Spinal cord (tissue), 10 donors: ENCODE measurements around the gene TEX26. TPM values are rescaled to one million over a fixed set of nuclear protein-coding genes. Genes with fewer than 3 reads are reported as not detected.
A peak's percentile ranks its signal among the peaks of the same experiment; 100 is the strongest.

Experiments
- DNase-seq, 6 donors: peaks; one replicate each; pipeline versions ENCODE4 v3.0.0 to v3.0.0-alpha.2; 2013 to 2015; ENCODE audit warnings: low spot score in 6 of 6, low read depth in 4 of 6
- H3K27ac ChIP-seq: one replicate; pipeline ENCODE4 v1.5.1; 2013; ENCODE audit warnings: low read depth, low read length, control low read depth
- H3K27me3 ChIP-seq: one replicate; pipeline ENCODE4 v1.6.1; 2013; ENCODE audit warnings: low read length; ENCODE audit not compliant: control insufficient read depth, insufficient read depth
- H3K36me3 ChIP-seq: one replicate; pipeline ENCODE4 v1.6.1; 2013; ENCODE audit warnings: low read length; ENCODE audit not compliant: control insufficient read depth, insufficient read depth
- H3K4me1 ChIP-seq: one replicate; pipeline ENCODE4 v1.6.1; 2013; ENCODE audit warnings: low read length; ENCODE audit not compliant: control insufficient read depth, insufficient read depth
- H3K4me3 ChIP-seq: one replicate; pipeline ENCODE4 v1.5.1; 2013; ENCODE audit warnings: low read depth, low read length, control low read depth
- H3K9me3 ChIP-seq: one replicate; pipeline ENCODE4 v1.6.1; 2013; ENCODE audit warnings: low read length; ENCODE audit not compliant: control insufficient read depth, insufficient read depth
- WGBS: methylation state at CpG from one replicate; pipeline ENCODE4 v1.1.5; 2013; ENCODE audit warnings: missing lambda C conversion rate; ENCODE audit not compliant: insufficient coverage; 5-methylcytosine and 5-hydroxymethylcytosine counted together
- long read RNA-seq, 4 donors: transcript quantifications; one replicate each; lab custom pipeline, GENCODE V29; 2026
- polyA plus RNA-seq, 2 donors: library from polyadenylated mRNA; unstranded; fragments of 120-200 nt; gene quantifications; one replicate each; pipeline ENCODE4 v1.2.1, GENCODE V29; 2013; ENCODE audit not compliant: insufficient read length in 2 of 2
- total RNA-seq, 2 donors: library from RNA; depleted of rRNA in 1 of 2; stranded (reverse); fragments of 120-200 nt in 1 of 2; fragments of >200 nt in 1 of 2; gene quantifications; one replicate each; pipeline versions ENCODE4 v1.2.3 to v1.2.4, GENCODE V29; 2013 to 2014
- donor health status: healthy.

Gene TEX26
- total RNA-seq (1 to 10 TPM; 2.1 to 2.6 TPM), polyA plus RNA-seq (1 to 10 TPM; 1.9 to 4.0 TPM)
- long read RNA-seq, donor 1 = 0 reads
- long read RNA-seq, donor 2 = 0 reads
- long read RNA-seq, donor 3 = 0 reads
- long read RNA-seq, donor 4, partial matches to known transcripts = 0 of 1 reads
- long read RNA-seq, donor 4, other reads (novel, unspliced or antisense) = 0 of 1 reads

DNA sequence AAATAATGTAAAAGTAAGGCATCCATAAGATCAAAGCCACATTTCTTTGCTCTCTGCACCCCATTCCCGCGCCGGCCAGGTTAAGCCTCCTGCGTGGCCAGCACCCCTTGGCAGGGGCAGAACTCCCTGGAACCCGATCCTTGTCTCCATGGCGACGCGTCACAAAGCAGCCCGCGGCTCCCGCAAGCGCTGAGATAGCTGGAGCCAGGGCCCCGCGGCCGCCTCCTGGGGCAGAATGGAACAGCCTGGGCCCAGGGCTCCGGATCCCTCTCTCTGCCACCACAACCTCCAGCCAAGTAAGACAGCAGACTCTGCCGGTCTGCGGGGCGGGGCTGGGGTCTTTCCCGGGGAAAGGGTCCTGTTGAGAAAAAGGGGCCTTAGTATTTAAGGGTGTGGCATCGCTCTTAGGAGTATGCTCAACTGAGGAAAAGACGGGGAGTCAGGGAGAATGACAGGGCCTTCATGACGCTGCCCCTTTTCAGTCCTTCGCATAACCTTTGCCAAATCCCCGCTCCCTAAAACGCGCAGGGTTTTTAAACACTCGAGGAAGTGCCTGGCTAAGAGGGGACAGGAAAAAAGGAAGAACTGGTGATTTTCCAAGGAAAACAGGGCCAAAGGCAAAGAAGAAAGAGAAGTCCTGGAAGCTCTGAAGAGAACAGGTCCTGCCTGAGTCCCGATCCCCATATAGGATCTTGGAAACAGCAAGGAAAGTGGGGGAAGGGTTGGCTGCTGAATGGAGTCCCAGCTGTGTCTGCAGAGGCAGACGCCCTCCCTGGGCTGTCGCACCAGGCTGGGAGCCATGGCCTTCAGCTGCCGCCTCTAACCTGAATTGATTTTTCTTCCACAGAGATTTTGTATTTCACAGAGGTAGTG lies at the start of gene TEX26:
Gene TEX26 (plus strand): TSS at position 176 of the 873 bp plus-strand sequence. CDS start 60 bp downstream, at position 236.
- 9% methylated on average over 19 of the region's 32 CpGs for WGBS
- Histone ChIP-seq H3K9me3 (no peaks in the 10 kb centered on the region), H3K4me1 (peaks cover 20% of the 10 kb centered on the region), H3K36me3 (peaks cover 3% of the 10 kb centered on the region), H3K27me3 (no peaks in the 10 kb centered on the region), H3K27ac (peak within 1 kb of the TSS; percentile 18), H3K4me3 (peak within 1 kb of the TSS; percentile 24)
- peak in 3 of 6 donors; percentile 47 to 83 (median 81) for DNase-seq

DNA sequence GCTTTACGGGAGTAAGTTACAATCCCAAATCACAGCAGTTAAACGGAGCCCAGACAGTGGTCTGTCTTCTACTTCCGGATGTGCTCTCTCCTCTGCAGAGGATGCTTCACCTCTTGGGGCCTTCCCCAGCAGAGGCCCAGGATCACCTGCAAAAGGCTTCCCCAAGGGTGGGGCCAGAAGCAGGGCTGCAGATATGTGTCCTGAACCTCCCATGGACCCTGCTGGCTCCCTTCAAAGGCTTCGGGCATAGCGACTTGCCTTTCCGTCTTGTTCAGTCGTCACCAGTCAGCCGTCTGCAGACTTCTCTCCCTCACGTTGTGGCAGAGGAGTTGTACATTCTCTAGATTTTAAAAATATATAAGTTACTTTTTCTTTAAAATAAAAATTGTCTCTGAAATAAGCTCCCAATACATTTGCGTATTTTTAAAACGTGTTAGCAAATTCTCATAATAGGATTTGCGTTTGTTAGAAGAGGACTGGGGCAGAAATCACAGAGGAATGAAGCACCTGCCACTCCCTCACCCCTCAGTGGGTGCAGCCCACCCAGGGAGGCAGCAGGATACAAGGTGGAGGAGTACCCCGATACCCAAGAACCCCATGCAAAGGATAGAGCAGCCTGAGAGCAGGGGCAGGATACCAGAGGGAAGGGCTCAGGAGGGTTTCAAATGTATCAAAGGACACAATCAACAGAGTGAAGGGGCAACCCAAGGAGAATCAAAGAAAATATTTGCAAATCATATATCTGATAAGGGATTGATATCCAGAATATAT lies 49.3 kb upstream of the TEX26 start:
- Histone ChIP-seq H3K27ac (no peak overlapping the region), H3K36me3 (no peaks in the 10 kb centered on the region), H3K4me3 (no peak overlapping the region), H3K27me3 (no peaks in the 10 kb centered on the region), H3K9me3 (no peaks in the 10 kb centered on the region), H3K4me1 (peaks cover 10% of the 10 kb centered on the region)
- DNase-seq = no peak
- 59% methylated on average over 3 of the region's 13 CpGs for WGBS

DNA sequence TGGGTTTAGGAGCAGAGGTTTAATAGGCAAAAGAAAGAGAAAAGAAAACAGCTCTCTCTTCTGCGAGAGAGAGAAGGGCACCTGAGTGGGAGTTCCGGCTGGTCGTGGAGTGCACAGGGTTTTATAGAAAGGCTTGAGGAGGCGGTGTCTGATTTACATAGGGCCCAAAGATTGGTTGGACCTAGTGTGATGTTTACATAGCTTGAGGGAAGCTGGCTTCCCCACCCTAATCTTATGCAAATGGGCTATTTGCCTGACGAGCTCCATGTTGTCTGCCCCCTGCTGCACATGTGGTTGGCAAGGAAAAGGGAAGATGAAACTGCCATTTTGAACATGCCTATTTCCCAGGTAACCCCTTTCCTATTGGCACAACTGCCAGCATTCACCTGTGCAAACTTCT lies 47.9 kb upstream of the TEX26 start:
- peak in 1 of 6 donors; percentile 46 for DNase-seq

DNA sequence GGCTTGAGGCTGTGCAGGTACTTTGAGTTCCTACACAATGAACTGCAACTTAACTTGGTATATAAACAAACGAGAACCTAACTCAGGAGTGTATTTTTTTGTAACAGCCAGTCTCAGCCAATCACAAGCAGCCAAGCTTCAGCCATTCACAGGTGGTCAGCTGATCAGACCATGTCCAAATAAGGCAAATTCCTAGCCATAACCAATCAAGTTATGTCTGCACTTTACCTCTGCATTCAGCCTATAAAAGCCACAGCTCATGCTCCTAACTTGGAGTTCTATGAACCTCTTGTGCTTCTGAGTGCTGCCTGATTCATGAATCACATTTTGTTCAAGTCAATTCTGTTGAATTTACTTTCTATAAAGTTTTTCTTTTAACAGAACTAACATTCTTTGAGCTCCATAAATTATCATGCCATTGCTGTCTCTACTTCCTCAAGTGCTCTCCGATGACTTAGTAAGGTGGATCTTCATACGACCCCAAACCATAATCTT lies 43.2 kb upstream of the TEX26 start:
- Histone ChIP-seq H3K27me3 (no peaks in the 10 kb centered on the region), H3K36me3 (no peaks in the 10 kb centered on the region), H3K9me3 (no peaks in the 10 kb centered on the region), H3K27ac (no peak overlapping the region), H3K4me3 (no peak overlapping the region), H3K4me1 (no peaks in the 10 kb centered on the region)
- no CpG with 5 or more reads among the region's 3 CpGs for WGBS
- DNase-seq = no peak

More for the DNA sequence above, 47.9 kb upstream of the TEX26 start:
- Histone ChIP-seq H3K4me3 (no peak overlapping the region), H3K36me3 (no peaks in the 10 kb centered on the region), H3K4me1 (peaks cover 10% of the 10 kb centered on the region), H3K27ac (no peak overlapping the region), H3K27me3 (no peaks in the 10 kb centered on the region), H3K9me3 (no peaks in the 10 kb centered on the region)
- WGBS = 83% methylated on average over 4 of the region's 5 CpGs

DNA sequence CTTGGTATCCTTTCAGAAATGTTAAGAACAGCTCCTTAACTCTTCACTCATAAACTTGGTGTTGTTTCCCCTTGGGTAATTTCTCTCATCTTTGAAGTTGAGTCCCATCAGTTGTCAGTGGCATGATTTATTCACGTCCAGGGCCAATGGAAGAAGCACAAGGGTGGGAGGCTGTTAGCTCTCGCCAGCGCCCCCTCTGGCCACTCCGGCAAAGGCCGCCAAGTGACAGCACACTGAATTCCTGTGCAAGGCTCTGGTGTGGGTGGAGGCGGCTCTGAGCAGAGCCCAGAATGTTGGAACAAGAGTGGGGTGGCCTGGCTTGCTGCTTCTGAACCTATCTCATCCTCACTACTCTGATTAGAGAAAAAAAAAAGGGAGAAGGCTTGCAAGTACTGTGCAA lies 39.5 kb upstream of the TEX26 start:
- Histone ChIP-seq H3K4me3 (no peak overlapping the region), H3K4me1 (no peaks in the 10 kb centered on the region), H3K27ac (no peak overlapping the region), H3K9me3 (no peaks in the 10 kb centered on the region), H3K36me3 (no peaks in the 10 kb centered on the region), H3K27me3 (no peaks in the 10 kb centered on the region)
- DNase-seq = no peak
- 39% methylated on average over 5 of the region's 6 CpGs for WGBS

DNA sequence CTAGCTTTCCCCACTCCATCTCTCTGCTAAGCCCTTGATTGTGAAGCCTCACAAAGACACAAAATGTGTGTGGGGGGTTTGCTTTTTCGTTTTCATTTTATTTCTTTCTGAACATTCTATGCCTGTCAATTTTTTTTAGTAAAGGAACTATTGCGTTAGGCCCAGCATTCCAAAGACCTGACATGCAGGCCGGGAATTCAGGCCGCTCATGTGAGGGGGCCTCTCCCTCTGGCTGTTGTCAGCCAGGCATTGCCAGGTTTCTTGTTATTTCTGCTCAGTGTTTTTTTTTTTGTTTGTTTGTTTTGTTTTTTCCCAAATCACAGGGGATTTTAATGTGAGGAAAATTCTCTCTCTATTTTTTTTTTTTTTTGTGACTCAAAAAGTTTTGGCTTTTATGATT lies 36.7 kb upstream of the TEX26 start:
- peak in 1 of 6 donors; percentile 33 for DNase-seq
- 76% methylated on average over 3 of the region's 4 CpGs for WGBS
- H3K4me3 ChIP-seq = no peak overlapping the region
- no peaks in the 10 kb centered on the region for H3K27me3 ChIP-seq
- no peak overlapping the region for H3K27ac ChIP-seq
- H3K9me3 ChIP-seq = no peaks in the 10 kb centered on the region
- H3K36me3 ChIP-seq = no peaks in the 10 kb centered on the region
- peaks cover 4% of the 10 kb centered on the region for H3K4me1 ChIP-seq

DNA sequence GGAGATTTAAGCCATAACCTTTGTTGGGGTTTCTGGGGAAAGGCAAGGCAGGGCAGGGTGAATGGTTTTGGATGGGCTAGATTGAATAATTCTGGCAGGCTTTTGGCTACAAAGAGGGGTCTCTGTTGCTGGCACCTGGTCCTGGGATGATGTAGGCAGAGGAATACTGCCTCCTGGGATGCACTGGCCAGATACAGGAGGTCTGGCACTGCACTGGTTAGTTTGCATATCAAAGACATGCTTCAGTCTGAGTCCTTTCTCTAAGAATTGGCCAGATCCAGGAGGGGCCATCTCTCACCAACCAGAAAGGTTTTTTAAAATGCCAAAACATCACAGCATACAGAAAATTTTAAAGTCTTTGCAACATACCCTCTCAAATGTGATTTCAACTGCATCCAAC lies 34.4 kb upstream of the TEX26 start:
- Histone ChIP-seq H3K36me3 (no peaks in the 10 kb centered on the region), H3K27ac (no peak overlapping the region), H3K9me3 (no peaks in the 10 kb centered on the region), H3K4me1 (peaks cover 4% of the 10 kb centered on the region), H3K4me3 (no peak overlapping the region), H3K27me3 (no peaks in the 10 kb centered on the region)
- no peak for DNase-seq

DNA sequence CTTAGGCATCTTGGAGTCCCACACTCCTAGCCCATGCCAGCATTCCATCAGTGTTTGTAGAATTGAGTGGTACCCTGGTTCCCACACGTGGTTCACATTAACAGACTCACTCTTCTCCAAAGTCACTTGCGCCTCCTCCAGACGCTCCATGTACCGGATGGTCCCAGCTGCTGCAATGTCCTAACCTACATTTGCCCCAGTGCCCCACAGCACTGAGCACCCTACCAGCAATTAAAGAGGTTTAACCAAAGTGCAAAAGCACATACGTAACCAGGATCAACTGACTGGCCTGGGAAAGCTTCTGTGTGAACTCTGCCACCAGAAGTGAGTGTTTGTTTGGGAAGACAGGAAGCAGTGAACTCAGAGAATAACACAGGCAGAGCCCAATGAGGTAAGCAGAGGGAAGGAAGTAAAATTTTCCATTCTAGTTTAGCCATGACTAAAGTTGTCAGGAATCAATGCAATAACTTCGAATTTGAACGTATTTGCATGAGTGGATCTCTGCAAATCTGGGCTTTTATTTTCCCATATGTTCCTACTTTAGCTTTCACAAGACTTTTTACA lies 33.7 kb upstream of the TEX26 start:
- peak overlapping the region; percentile 26 for H3K27ac ChIP-seq
- H3K27me3 ChIP-seq = peaks cover 2% of the 10 kb centered on the region
- peak in 1 of 6 donors; percentile 58 for DNase-seq

DNA sequence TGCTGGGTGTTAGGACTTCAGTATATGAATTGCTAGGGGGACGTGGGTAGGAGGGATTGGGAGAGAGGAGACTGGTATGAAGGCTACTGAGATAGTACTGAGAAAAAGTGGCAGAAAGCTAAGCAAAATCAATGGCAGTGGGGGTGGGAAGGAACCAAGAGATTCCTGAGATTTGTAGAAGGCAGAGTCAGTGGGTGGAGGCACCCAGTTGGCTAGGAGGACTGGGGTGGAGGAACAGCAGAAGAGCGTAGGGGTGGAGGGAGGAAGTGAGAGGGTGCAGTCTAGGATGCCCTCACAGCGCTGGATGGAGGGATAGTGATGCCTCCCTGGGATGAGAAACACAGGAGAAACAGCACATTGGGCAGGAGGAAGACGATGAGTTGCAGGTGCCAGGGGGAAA lies 32.0 kb upstream of the TEX26 start:
- peaks cover 4% of the 10 kb centered on the region for H3K4me1 ChIP-seq
- no peaks in the 10 kb centered on the region for H3K9me3 ChIP-seq
- DNase-seq = no peak
- no peak overlapping the region for H3K27ac ChIP-seq
- WGBS = 88% methylated on average over 4 of the region's 4 CpGs
- H3K4me3 ChIP-seq = no peak overlapping the region
- H3K27me3 ChIP-seq = peaks cover 9% of the 10 kb centered on the region
- H3K36me3 ChIP-seq = no peaks in the 10 kb centered on the region

More for the DNA sequence above, 33.7 kb upstream of the TEX26 start:
- WGBS = 60% methylated on average over 5 of the region's 7 CpGs
- Histone ChIP-seq H3K4me1 (peaks cover 4% of the 10 kb centered on the region), H3K4me3 (no peak overlapping the region), H3K36me3 (no peaks in the 10 kb centered on the region), H3K9me3 (no peaks in the 10 kb centered on the region)
